Kidney epithelial cell (primary cell): ENCODE measurements around the gene ANTXR2. TPM values are rescaled to one million over a fixed set of nuclear protein-coding genes. Genes with fewer than 3 reads are reported as not detected.

Source experiments
- DNase-seq: peaks from one replicate; pipeline ENCODE4 v3.0.0-alpha.2; 2010; ENCODE audit warnings: low read depth
- H3K27me3 ChIP-seq: 2 replicates; pipeline ENCODE4 v1.6.0; 2011; ENCODE audit warnings: low read length; ENCODE audit not compliant: control insufficient read depth, insufficient read depth
- H3K36me3 ChIP-seq: 2 replicates; pipeline ENCODE4 v1.5.1; 2011; ENCODE audit warnings: low read length; ENCODE audit not compliant: control insufficient read depth, insufficient read depth
- H3K4me3 ChIP-seq: 2 replicates; pipeline ENCODE4 v1.5.1; 2011; ENCODE audit warnings: low read depth, mild to moderate bottlenecking, control low read depth, low read length
- CTCF ChIP-seq: IDR thresholded peaks from 2 replicates; pipeline ENCODE4 v1.5.1; 2011; ENCODE audit warnings: mild to moderate bottlenecking, moderate library complexity, low read length, control low read depth, inconsistent platforms; ENCODE audit not compliant: insufficient read depth, poor library complexity, severe bottlenecking
- total RNA-seq: library from RNA; depleted of rRNA; stranded (reverse); fragments of >200 nt; gene quantifications from 2 replicates; pipeline ENCODE4 v1.2.3, GENCODE V29; 2015

The ANTXR2 gene
- total RNA-seq, 1 donor from 2014 or later = 32.7 TPM

GRCh38 chr4:80071604-80072227, 1.3 kb downstream of the ANTXR2 start:
- Histone ChIP-seq H3K36me3 (no peaks in the 10 kb centered on the region), H3K27me3 (no peaks in the 10 kb centered on the region), H3K4me3 (peak overlapping the region; percentile 98)
- TF ChIP-seq CTCF = no peak
- DNase-seq = no peak

GRCh38 chr4:80070880-80071603, 2.0 kb downstream of the ANTXR2 start:
- no peaks in the 10 kb centered on the region for H3K36me3 ChIP-seq
- no peak for TF ChIP-seq CTCF
- peak overlapping the region; percentile 98 for H3K4me3 ChIP-seq
- no peaks in the 10 kb centered on the region for H3K27me3 ChIP-seq
- no peak for DNase-seq

GRCh38 chr4:80069837-80070731, 2.9 kb downstream of the ANTXR2 start:
- Histone ChIP-seq H3K36me3 (no peaks in the 10 kb centered on the region), H3K4me3 (no peak overlapping the region), H3K27me3 (no peaks in the 10 kb centered on the region)
- TF ChIP-seq CTCF = no peak
- no peak for DNase-seq

- Histone ChIP-seq H3K4me3 (no peak overlapping the region), H3K27me3 (no peaks in the 10 kb centered on the region), H3K36me3 (no peaks in the 10 kb centered on the region)
- no peak for TF ChIP-seq CTCF
- no peak for DNase-seq
Observed at GRCh38 chr4:80069108-80069836, 3.8 kb downstream of the ANTXR2 start.

- no peaks in the 10 kb centered on the region for H3K36me3 ChIP-seq
- TF ChIP-seq CTCF = no peak
Observed at GRCh38 chr4:80065601-80066000, 7.4 kb downstream of the ANTXR2 start.

More at GRCh38 chr4:80065601-80066000, 7.4 kb downstream of the ANTXR2 start:
- no peak overlapping the region for H3K4me3 ChIP-seq
- no peak for DNase-seq
- no peaks in the 10 kb centered on the region for H3K27me3 ChIP-seq
